Loucy (cell line): ENCODE data around the gene CLEC4F.

Source experiments
- H2AFZ ChIP-seq: fragments of 200-600 bp; sonication (generic); 2 replicates; pipeline ENCODE4 v1.6.0; 2016; ENCODE audit warnings: antibody characterized with exemption, mild to moderate bottlenecking, low read length, moderate library complexity
- H3F3A ChIP-seq: fragments of 200-600 bp; 2 replicates; pipeline ENCODE4 v1.6.0; 2016; ENCODE audit warnings: antibody characterized with exemption, low read depth, mild to moderate bottlenecking
- H3K27me3 ChIP-seq: fragments of 200-600 bp; sonication (generic); 2 replicates; pipeline ENCODE4 v1.6.1; 2014; ENCODE audit warnings: low read length, mild to moderate bottlenecking; ENCODE audit not compliant: insufficient read depth, poor library complexity, severe bottlenecking
- H3K36me3 ChIP-seq: fragments of 200-600 bp; sonication (generic); 2 replicates; pipeline ENCODE4 v1.6.1; 2016; ENCODE audit warnings: low read length; ENCODE audit not compliant: insufficient read depth
- H3K4me1 ChIP-seq: fragments of 200-600 bp; sonication (generic); 2 replicates; pipeline ENCODE4 v1.5.1; 2014; ENCODE audit warnings: low read length, mild to moderate bottlenecking; ENCODE audit not compliant: insufficient read depth, poor library complexity, severe bottlenecking
- H3K4me2 ChIP-seq: fragments of 200-600 bp; sonication (generic); 2 replicates; pipeline ENCODE4 v1.6.0; 2014; ENCODE audit warnings: antibody characterized with exemption, low read length, low read depth, mild to moderate bottlenecking; ENCODE audit not compliant: poor library complexity, severe bottlenecking
- H3K4me3 ChIP-seq: fragments of 200-600 bp; sonication (generic); 2 replicates; pipeline ENCODE4 v1.5.1; 2014; ENCODE audit warnings: low read length, mild to moderate bottlenecking, mixed read lengths; ENCODE audit not compliant: poor library complexity, severe bottlenecking
- H3K79me2 ChIP-seq: fragments of 200-600 bp; sonication (generic); 2 replicates; pipeline ENCODE4 v1.6.1; 2014; ENCODE audit warnings: low read length; ENCODE audit not compliant: insufficient read depth
- H3K9ac ChIP-seq: fragments of 200-600 bp; sonication (generic); 2 replicates; pipeline ENCODE4 v1.6.0; 2014; ENCODE audit warnings: mild to moderate bottlenecking, low read depth, low read length, moderate library complexity; ENCODE audit not compliant: poor library complexity, severe bottlenecking
- H3K9me2 ChIP-seq: fragments of 200-600 bp; sonication (generic); replicated peaks from 2 replicates; pipeline ENCODE4 v1.6.1; 2016; ENCODE audit warnings: low read depth, low read length, mixed read lengths
- H3K9me3 ChIP-seq: fragments of 200-600 bp; sonication (generic); 2 replicates; pipeline ENCODE4 v1.6.1; 2014; ENCODE audit warnings: mild to moderate bottlenecking, antibody characterized with exemption, low read length, low read depth; ENCODE audit not compliant: insufficient read depth
- H4K20me1 ChIP-seq: fragments of 200-600 bp; sonication (generic); 2 replicates; pipeline ENCODE4 v1.6.0; 2014; ENCODE audit warnings: antibody characterized with exemption, low read length, mild to moderate bottlenecking; ENCODE audit not compliant: insufficient read depth, poor library complexity, severe bottlenecking
- CTCF ChIP-seq: fragments of 200-600 bp; sonication (generic); conservative IDR thresholded peaks from 2 replicates; pipeline ENCODE4 v1.5.1; 2014; ENCODE audit warnings: mild to moderate bottlenecking, antibody characterized with exemption, low read length
- EZH2phosphoT487 ChIP-seq: fragments of 200-600 bp; IDR thresholded peaks from 2 replicates; pipeline ENCODE4 v1.6.1; 2018; ENCODE audit warnings: antibody characterized with exemption, mild to moderate bottlenecking, moderate library complexity, borderline replicate concordance

Gene CLEC4F

DNA sequence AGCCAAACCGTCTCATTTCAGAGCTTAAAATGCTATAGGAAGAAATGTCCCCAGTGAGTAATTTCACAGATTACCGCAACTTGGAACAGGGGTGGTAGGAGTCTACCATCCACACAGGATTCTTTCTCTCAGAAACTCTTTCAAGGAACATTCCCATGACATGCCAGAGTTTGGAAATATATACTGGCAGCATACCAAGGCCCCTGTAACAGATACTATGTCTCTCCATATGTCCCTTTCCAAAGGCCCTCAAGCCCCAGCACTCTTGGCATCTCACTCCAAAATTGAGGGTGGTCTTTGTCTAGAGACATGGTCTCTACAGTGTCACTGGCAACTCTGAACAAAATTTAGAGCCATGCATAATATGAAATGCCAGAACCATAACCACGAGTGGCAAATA is 40.9 kb downstream of the CLEC4F start:
- Histone ChIP-seq H3K4me2 (no peak overlapping the region), H3K4me1 (no peaks in the 10 kb centered on the region), H3K9me2 (no peaks in the 10 kb centered on the region), H3K9me3 (no peaks in the 10 kb centered on the region), H3F3A (no peaks in the 10 kb centered on the region; the same call in 1 of the 2 replicates), H3K9ac (no peak overlapping the region), H2AFZ (no peak overlapping the region), H3K27me3 (no peaks in the 10 kb centered on the region), H3K79me2 (no peaks in the 10 kb centered on the region), H3K36me3 (no peaks in the 10 kb centered on the region), H4K20me1 (no peaks in the 10 kb centered on the region), H3K4me3 (no peak overlapping the region)
- no peak for TF ChIP-seq CTCF
- TF ChIP-seq EZH2phosphoT487 = no peak

DNA sequence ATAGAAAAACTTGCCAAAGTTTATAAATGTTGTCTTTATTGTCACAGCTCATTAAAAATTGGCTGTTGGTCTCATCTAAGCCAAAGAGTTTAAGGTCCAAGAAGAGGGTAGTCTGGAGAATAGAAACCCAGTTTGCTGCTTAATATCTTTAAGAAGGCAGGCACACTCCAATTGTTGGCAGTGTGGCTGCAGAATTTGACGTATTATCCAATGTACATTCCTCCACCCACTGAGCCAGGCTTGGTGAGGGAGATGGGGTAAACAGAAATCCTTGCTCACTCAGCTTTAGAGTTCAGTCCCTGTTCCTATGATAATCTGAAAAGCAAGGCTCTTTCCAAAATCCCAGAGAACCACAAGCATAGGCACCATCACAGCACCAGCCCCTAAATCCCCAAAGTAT is 41.7 kb downstream of the CLEC4F start:
- Histone ChIP-seq H3K27me3 (no peaks in the 10 kb centered on the region), H3K9me3 (no peaks in the 10 kb centered on the region), H3K4me1 (no peaks in the 10 kb centered on the region), H4K20me1 (no peaks in the 10 kb centered on the region), H3F3A (no peaks in the 10 kb centered on the region; the same call in 1 of the 2 replicates), H3K9me2 (no peaks in the 10 kb centered on the region), H3K4me3 (no peak overlapping the region), H3K79me2 (no peaks in the 10 kb centered on the region), H3K9ac (no peak overlapping the region), H3K4me2 (no peak overlapping the region), H2AFZ (no peak overlapping the region), H3K36me3 (no peaks in the 10 kb centered on the region)
- TF ChIP-seq CTCF (no peak), EZH2phosphoT487 (no peak)

DNA sequence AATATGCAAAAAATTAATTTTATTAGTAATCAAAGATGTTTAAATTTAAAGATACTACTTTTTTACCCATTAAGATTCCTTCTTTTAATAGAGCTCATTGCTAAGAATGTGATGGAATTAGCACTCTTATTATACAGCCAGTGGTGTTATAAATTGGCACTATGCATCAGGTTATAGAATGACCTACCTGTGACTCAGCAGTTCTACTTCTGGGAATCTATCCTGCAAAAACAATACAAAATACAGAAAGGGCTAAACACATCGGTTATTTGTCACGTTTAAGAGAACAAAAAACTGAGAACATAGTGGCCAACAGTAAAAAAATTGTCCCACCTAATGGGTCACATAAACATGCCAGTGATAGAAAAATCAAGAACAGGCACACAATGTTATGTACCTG is 42.9 kb downstream of the CLEC4F start:
- H3K4me1 ChIP-seq = no peaks in the 10 kb centered on the region

More for the DNA sequence above, 42.9 kb downstream of the CLEC4F start:
- Histone ChIP-seq H3K36me3 (no peaks in the 10 kb centered on the region), H3K4me2 (no peak overlapping the region), H3K9ac (no peak overlapping the region), H3K9me3 (no peaks in the 10 kb centered on the region), H4K20me1 (no peaks in the 10 kb centered on the region), H3K4me3 (no peak overlapping the region), H3K27me3 (no peaks in the 10 kb centered on the region), H3K9me2 (no peaks in the 10 kb centered on the region), H3F3A (no peaks in the 10 kb centered on the region; the same call in 1 of the 2 replicates), H3K79me2 (no peaks in the 10 kb centered on the region), H2AFZ (no peak overlapping the region)
- TF ChIP-seq EZH2phosphoT487 (no peak), CTCF (no peak)
